SU-DHL-6 (cell line): ENCODE data around the gene MFSD6.

ENCODE experiments used
- H2AFZ ChIP-seq: fragments of 200-600 bp; sonication (generic); 2 replicates; pipeline ENCODE4 v1.6.1; 2014; ENCODE audit warnings: low read depth, mild to moderate bottlenecking, moderate library complexity, mixed read lengths, antibody characterized with exemption, low read length; ENCODE audit not compliant: severe bottlenecking
- H3F3A ChIP-seq: fragments of 200-600 bp; shearing (Covaris generic); 2 replicates; pipeline ENCODE4 v1.6.0; 2016; ENCODE audit warnings: antibody characterized with exemption, mild to moderate bottlenecking; ENCODE audit not compliant: insufficient read depth
- H3K27ac ChIP-seq: fragments of 200-600 bp; sonication (generic); 2 replicates; pipeline ENCODE4 v1.5.1; 2016; ENCODE audit warnings: low read depth, mild to moderate bottlenecking, low read length, moderate library complexity, mixed read lengths
- H3K27me3 ChIP-seq: fragments of 200-600 bp; sonication (generic), shearing (Covaris generic); 2 replicates; pipeline ENCODE4 v1.6.0; 2014; ENCODE audit warnings: mild to moderate bottlenecking, low read length
- H3K36me3 ChIP-seq: fragments of 200-600 bp; sonication (generic); 2 replicates; pipeline ENCODE4 v1.6.1; 2014; ENCODE audit warnings: mild to moderate bottlenecking, low read length, mixed read lengths
- H3K4me2 ChIP-seq: fragments of 300-600, 200-600 bp; shearing (Covaris generic), sonication (generic); 2 replicates; pipeline ENCODE4 v1.6.0; 2014; ENCODE audit warnings: low read length, low read depth, mild to moderate bottlenecking; ENCODE audit not compliant: poor library complexity, severe bottlenecking
- H3K4me3 ChIP-seq: fragments of 200-600 bp; sonication (generic); 2 replicates; pipeline ENCODE4 v1.5.1; 2014; ENCODE audit warnings: antibody characterized with exemption, low read length, mild to moderate bottlenecking, mixed read lengths; ENCODE audit not compliant: insufficient read depth, poor library complexity, severe bottlenecking
- H3K79me2 ChIP-seq: fragments of 200-600 bp; sonication (generic); 2 replicates; pipeline ENCODE4 v1.6.1; 2014; ENCODE audit warnings: mild to moderate bottlenecking, low read length, moderate library complexity; ENCODE audit not compliant: insufficient read depth
- H3K9ac ChIP-seq: fragments of 200-600 bp; sonication (generic); 2 replicates; pipeline ENCODE4 v1.7.0; 2014; ENCODE audit warnings: mild to moderate bottlenecking, low read length
- H3K9me2 ChIP-seq: fragments of 200-600 bp; sonication (generic); replicated peaks from 2 replicates; pipeline ENCODE4 v1.6.1; 2014; ENCODE audit warnings: low read length; ENCODE audit not compliant: insufficient read depth
- H3K9me3 ChIP-seq: fragments of 200-600 bp; sonication (generic); 2 replicates; pipeline ENCODE4 v1.6.1; 2014; ENCODE audit warnings: low read length, mixed read lengths; ENCODE audit not compliant: insufficient read depth
- H4K20me1 ChIP-seq: fragments of 200-600 bp; sonication (generic); 2 replicates; pipeline ENCODE4 v1.6.1; 2014; ENCODE audit warnings: low read depth, mild to moderate bottlenecking, antibody characterized with exemption, low read length, moderate library complexity, mixed read lengths
- EZH2phosphoT487 ChIP-seq: fragments of 200-600 bp; sonication (generic), shearing (Covaris generic); conservative IDR thresholded peaks from 2 replicates; pipeline ENCODE4 v1.6.1; 2018; ENCODE audit warnings: mild to moderate bottlenecking, antibody characterized with exemption, low read length, moderate library complexity, mixed read lengths
- TF ChIP-seq, protein P1 (sequence below): fragments of 200-600 bp; sonication (generic); IDR thresholded peaks from one replicate; pipeline ENCODE4 v1.5.1; 2017; ENCODE audit warnings: antibody characterized with exemption, mild to moderate bottlenecking, low read length, moderate library complexity; ENCODE audit not compliant: insufficient read depth, poor library complexity, severe bottlenecking

The MFSD6 gene

GRCh38 chr2:190443778-190444481, 35.8 kb downstream of the MFSD6 start:
- no peak overlapping the region for H3K27ac ChIP-seq
- no peak for TF ChIP-seq EZH2phosphoT487

DNA sequence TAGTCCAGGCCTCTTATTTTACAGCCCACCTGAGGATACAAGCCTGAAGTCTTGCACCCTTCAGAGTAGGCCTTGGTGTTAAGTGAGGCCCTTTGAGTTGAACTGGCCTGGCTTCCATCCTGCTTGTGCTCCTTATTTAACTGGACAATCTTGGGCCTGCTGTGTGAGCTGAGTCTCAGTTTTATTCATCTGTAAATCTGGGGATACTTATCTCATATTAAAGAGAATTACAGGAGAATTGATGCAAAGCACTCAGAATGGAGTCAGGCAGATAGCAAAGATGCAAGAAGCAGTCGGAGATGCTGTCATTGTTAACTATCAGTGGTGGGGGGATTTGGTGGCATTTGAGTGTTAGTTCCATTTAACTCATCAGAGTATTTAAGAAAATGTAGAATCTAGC, 36.8 kb downstream of the MFSD6 start:
- H2AFZ ChIP-seq = no peak overlapping the region
- H3K27me3 ChIP-seq = no peaks in the 10 kb centered on the region
- H3F3A ChIP-seq = no peaks in the 10 kb centered on the region
- no peak overlapping the region for H3K4me2 ChIP-seq
- H3K27ac ChIP-seq = no peak overlapping the region
- no peak overlapping the region for H3K9ac ChIP-seq
- H3K36me3 ChIP-seq = no peaks in the 10 kb centered on the region
- TF ChIP-seq EZH2phosphoT487 = no peak
- TF ChIP-seq, protein P1, sequence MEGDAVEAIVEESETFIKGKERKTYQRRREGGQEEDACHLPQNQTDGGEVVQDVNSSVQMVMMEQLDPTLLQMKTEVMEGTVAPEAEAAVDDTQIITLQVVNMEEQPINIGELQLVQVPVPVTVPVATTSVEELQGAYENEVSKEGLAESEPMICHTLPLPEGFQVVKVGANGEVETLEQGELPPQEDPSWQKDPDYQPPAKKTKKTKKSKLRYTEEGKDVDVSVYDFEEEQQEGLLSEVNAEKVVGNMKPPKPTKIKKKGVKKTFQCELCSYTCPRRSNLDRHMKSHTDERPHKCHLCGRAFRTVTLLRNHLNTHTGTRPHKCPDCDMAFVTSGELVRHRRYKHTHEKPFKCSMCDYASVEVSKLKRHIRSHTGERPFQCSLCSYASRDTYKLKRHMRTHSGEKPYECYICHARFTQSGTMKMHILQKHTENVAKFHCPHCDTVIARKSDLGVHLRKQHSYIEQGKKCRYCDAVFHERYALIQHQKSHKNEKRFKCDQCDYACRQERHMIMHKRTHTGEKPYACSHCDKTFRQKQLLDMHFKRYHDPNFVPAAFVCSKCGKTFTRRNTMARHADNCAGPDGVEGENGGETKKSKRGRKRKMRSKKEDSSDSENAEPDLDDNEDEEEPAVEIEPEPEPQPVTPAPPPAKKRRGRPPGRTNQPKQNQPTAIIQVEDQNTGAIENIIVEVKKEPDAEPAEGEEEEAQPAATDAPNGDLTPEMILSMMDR = no peak
- H3K79me2 ChIP-seq = no peaks in the 10 kb centered on the region; the same call in 1 of the 2 replicates
- H3K9me2 ChIP-seq = no peaks in the 10 kb centered on the region
- H3K4me3 ChIP-seq = no peak overlapping the region
- H3K9me3 ChIP-seq = no peaks in the 10 kb centered on the region
- H4K20me1 ChIP-seq = no peaks in the 10 kb centered on the region

More at GRCh38 chr2:190443778-190444481, 35.8 kb downstream of the MFSD6 start:
- Histone ChIP-seq H3K9ac (no peak overlapping the region), H4K20me1 (no peaks in the 10 kb centered on the region), H3K4me3 (no peak overlapping the region), H3F3A (no peaks in the 10 kb centered on the region), H3K27me3 (no peaks in the 10 kb centered on the region), H3K9me3 (no peaks in the 10 kb centered on the region), H3K36me3 (no peaks in the 10 kb centered on the region), H2AFZ (no peak overlapping the region), H3K4me2 (no peak overlapping the region), H3K9me2 (no peaks in the 10 kb centered on the region), H3K79me2 (no peaks in the 10 kb centered on the region; the same call in 1 of the 2 replicates)

GRCh38 chr2:190446193-190446592, 38.0 kb downstream of the MFSD6 start:
- Histone ChIP-seq H3K27me3 (no peaks in the 10 kb centered on the region), H3K4me2 (no peak overlapping the region), H2AFZ (no peak overlapping the region), H3K79me2 (no peaks in the 10 kb centered on the region; the same call in 1 of the 2 replicates), H4K20me1 (no peaks in the 10 kb centered on the region), H3K27ac (no peak overlapping the region), H3F3A (no peaks in the 10 kb centered on the region), H3K9me2 (no peaks in the 10 kb centered on the region), H3K9me3 (no peaks in the 10 kb centered on the region), H3K4me3 (no peak overlapping the region), H3K9ac (no peak overlapping the region), H3K36me3 (no peaks in the 10 kb centered on the region)
- no peak for TF ChIP-seq EZH2phosphoT487
- TF ChIP-seq, protein P1 = no peak

DNA sequence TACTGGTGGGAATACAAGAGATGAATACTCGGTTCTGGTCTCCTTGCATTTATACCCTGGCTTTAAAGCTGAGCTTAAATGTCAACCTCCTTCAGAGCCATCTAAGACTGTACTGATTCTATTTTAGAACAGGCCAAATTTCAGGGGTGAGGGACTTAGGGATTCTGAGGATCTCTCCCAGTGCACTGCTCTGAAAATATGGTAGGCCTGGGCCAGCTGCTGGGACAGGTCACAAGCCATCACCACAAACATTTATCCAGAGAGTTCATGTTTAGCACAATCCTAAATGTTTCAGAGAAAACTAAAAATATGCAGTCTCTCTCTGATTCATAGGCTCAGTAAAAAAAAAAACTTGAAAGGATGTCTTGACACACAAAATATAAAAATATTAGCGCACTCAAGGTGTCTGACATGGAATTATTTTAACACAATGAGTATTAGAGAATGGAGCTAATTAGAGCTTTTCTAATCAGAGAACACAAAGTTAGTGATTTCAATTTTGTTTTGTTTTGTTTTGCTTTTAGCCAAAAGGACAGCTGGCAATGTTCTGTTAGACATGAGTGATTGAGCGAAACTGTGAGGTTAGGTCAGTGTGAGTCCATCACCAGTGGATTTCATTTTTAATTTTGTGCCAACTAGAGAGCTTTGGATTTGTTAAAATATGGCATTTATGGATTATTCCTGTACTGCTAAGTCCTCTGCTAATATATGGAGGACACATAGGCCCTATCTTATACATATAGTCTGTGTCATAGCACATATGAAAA, 38.8 kb downstream of the MFSD6 start:
- Histone ChIP-seq H3K27me3 (no peaks in the 10 kb centered on the region), H3K79me2 (no peaks in the 10 kb centered on the region; the same call in 1 of the 2 replicates), H2AFZ (no peak overlapping the region), H3K27ac (no peak overlapping the region), H3K4me3 (no peak overlapping the region), H3K9ac (no peak overlapping the region), H3K9me3 (no peaks in the 10 kb centered on the region), H3K4me2 (no peak overlapping the region), H3K36me3 (no peaks in the 10 kb centered on the region), H3K9me2 (no peaks in the 10 kb centered on the region), H4K20me1 (no peaks in the 10 kb centered on the region), H3F3A (no peaks in the 10 kb centered on the region)
- TF ChIP-seq, protein P1 = no peak
- TF ChIP-seq EZH2phosphoT487 = no peak
